ENCODE data around the gene RPS21. TPM values are rescaled to one million over a fixed set of nuclear protein-coding genes. Genes with fewer than 3 reads are reported as not detected.

Gene RPS21
- total and polyA plus RNA-seq, 12 donors, result 512 to 4,111 (median 619) TPM

- H3K4me1 ChIP-seq, result peaks cover 10 to 82% (median 56%) of the 10 kb centered on the region in 9 donors
- TF ChIP-seq CTCF (IDR thresholded peaks at IDR 0.05), result no peak
- WGBS, 2 donors, result 50 to 55% methylated on average over 14 to 15 of the region's 15 CpGs
- intact Hi-C loops (cut with DNase I), result loop anchor here in 3 of 10 donors (2.0 to 10.0 kb wide), 4 partner anchors 25 to 1120 kb away; partner anchors contain the start of genes ADRM1 (in 1 of the 3) and EEF1A2 (in 1 of the 3)
- H3K27me3 ChIP-seq, result no peaks in the 10 kb centered on the region
- H3K36me3 ChIP-seq, result no peaks in the 10 kb centered on the region
- peak overlapping the region in 8 of 10 donors; percentile 18 to 84 (median 61) for H3K27ac ChIP-seq
- DNase-seq, result peak in 1 of 2 donors; percentile 63
- H3K9me3 ChIP-seq, result no peaks in the 10 kb centered on the region
- H3K4me3 ChIP-seq, result no peak overlapping the region
- ATAC-seq, result peak; percentile 15 to 60 (median 42)
Measured at GRCh38 chr20:62377615-62378178, 9.2 kb upstream of the RPS21 start.

- Histone ChIP-seq H3K27me3 (no peaks in the 10 kb centered on the region), H3K4me1 (peaks cover 10 to 83% (median 56%) of the 10 kb centered on the region in 9 donors), H3K36me3 (no peaks in the 10 kb centered on the region), H3K27ac (peak overlapping the region in 8 of 10 donors; percentile 18 to 84 (median 61)), H3K9me3 (no peaks in the 10 kb centered on the region), H3K4me3 (no peak overlapping the region)
- WGBS, 2 donors, result 48 to 76% methylated on average over 22 of the region's 22 CpGs
- intact Hi-C loops (cut with DNase I), result loop anchor here in 2 of 10 donors (5.0 to 10.0 kb wide), 3 partner anchors 76 to 1119 kb away; partner anchors contain the start of genes ADRM1 (in 1 of the 2) and EEF1A2 (in 1 of the 2)
- no peak for DNase-seq
- no peak for TF ChIP-seq CTCF (IDR thresholded peaks at IDR 0.05)
- ATAC-seq, result no peak
Measured at GRCh38 chr20:62378215-62378614, 8.7 kb upstream of the RPS21 start.

- ATAC-seq (peak; percentile 29 to 72 (median 48)), DNase-seq (peak in 1 of 2 donors; percentile 38)
- 44 to 45% methylated on average over 16 of the region's 16 CpGs for WGBS, 2 donors
- Histone ChIP-seq H3K4me3 (peak overlapping the region in 2 of 10 donors; percentile 3 to 12), H3K4me1 (peaks cover 10 to 78% (median 58%) of the 10 kb centered on the region in 9 donors), H3K9me3 (no peaks in the 10 kb centered on the region), H3K27ac (peak overlapping the region; percentile 58 to 91 (median 82)), H3K36me3 (peaks cover 0 to 5% (median 0%) of the 10 kb centered on the region in 9 donors), H3K27me3 (no peaks in the 10 kb centered on the region)
- no peak for TF ChIP-seq CTCF (IDR thresholded peaks at IDR 0.05)
- intact Hi-C loops (cut with DNase I), result loop anchor here in 5 of 10 donors (2.0 to 10.0 kb wide), 7 partner anchors 14 to 366 kb away; partner anchors contain the start of genes ADRM1 (in 3 of the 5), MTG2 (in 2 of the 5) and LAMA5 (in 1 of the 5)
Measured at GRCh38 chr20:62381202-62381797, 5.6 kb upstream of the RPS21 start.

- no peak for DNase-seq
- Histone ChIP-seq H3K4me1 (peaks cover 10 to 73% (median 52%) of the 10 kb centered on the region in 9 donors), H3K36me3 (peaks cover 0 to 5% (median 0%) of the 10 kb centered on the region in 9 donors), H3K27me3 (no peaks in the 10 kb centered on the region), H3K4me3 (no peak overlapping the region), H3K27ac (peak overlapping the region; percentile 58 to 91 (median 82)), H3K9me3 (no peaks in the 10 kb centered on the region)
- no peak for TF ChIP-seq CTCF (IDR thresholded peaks at IDR 0.05)
- no peak for ATAC-seq
- WGBS, 2 donors, result 85 to 95% methylated on average over 6 of the region's 6 CpGs
- intact Hi-C loops (cut with DNase I), result loop anchor here in 6 of 10 donors (1.0 to 10.0 kb wide), 10 partner anchors 15 to 367 kb away; partner anchors contain the start of genes ADRM1 (in 6 of the 6), MTG2 (in 2 of the 6) and LAMA5 (in 1 of the 6)
Measured at GRCh38 chr20:62381842-62382241, 5.1 kb upstream of the RPS21 start.

All from heart right ventricle (tissue), 16 donors.